LNCaP clone FGC (cell line): ENCODE measurements around the gene LRSAM1.

Source experiments
- DNase-seq: peaks from one replicate; pipeline ENCODE4 v3.0.0-alpha.2; 2011; ENCODE audit warnings: low read depth
- H3K4me3 ChIP-seq: 2 replicates; pipeline ENCODE4 v1.5.1; 2011; ENCODE audit warnings: mild to moderate bottlenecking, low read depth, low read length, control low read depth
- CTCF ChIP-seq: IDR thresholded peaks from 2 replicates; pipeline ENCODE4 v1.5.1; 2012; ENCODE audit warnings: mild to moderate bottlenecking; ENCODE audit not compliant: control insufficient read depth, insufficient read depth; ENCODE audit errors: extremely low read depth

Gene LRSAM1

GRCh38 chr9:127501821-127502343 lies 50.6 kb downstream of the LRSAM1 start:
- no peak for TF ChIP-seq CTCF
- DNase-seq = no peak
- H3K4me3 ChIP-seq = no peak overlapping the region

- TF ChIP-seq CTCF = no peak
- DNase-seq = no peak
- H3K4me3 ChIP-seq = no peak overlapping the region
Observed at GRCh38 chr9:127502706-127503378, 51.5 kb downstream of the LRSAM1 start.

- no peak overlapping the region for H3K4me3 ChIP-seq
- no peak for TF ChIP-seq CTCF
- DNase-seq = no peak
Observed at GRCh38 chr9:127503379-127503921, 52.1 kb downstream of the LRSAM1 start.

- peak; percentile 92 for TF ChIP-seq CTCF
- H3K4me3 ChIP-seq = no peak overlapping the region
- DNase-seq = peak; percentile 63
Observed at GRCh38 chr9:127503947-127504886, 52.9 kb downstream of the LRSAM1 start.

GRCh38 chr9:127504887-127505251 lies 53.6 kb downstream of the LRSAM1 start:
- H3K4me3 ChIP-seq = no peak overlapping the region
- DNase-seq = no peak
- no peak for TF ChIP-seq CTCF

GRCh38 chr9:127505396-127506116 lies 54.2 kb downstream of the LRSAM1 start:
- peak; percentile 51 for TF ChIP-seq CTCF
- no peak for DNase-seq
- no peak overlapping the region for H3K4me3 ChIP-seq
